ENCODE results near the gene CDHR1.

- TF ChIP-seq CTCF (IDR thresholded peaks at IDR 0.05) (no peak), POLR2A (IDR thresholded peaks at IDR 0.05) (no peak), EP300 (IDR thresholded peaks at IDR 0.05) (no peak)
These were observed 18.9 kb upstream of the CDHR1 start for GRCh38 chr10:84175436-84175835.
